ENCODE measurements around the gene UBC.

- TF ChIP-seq CTCF (IDR thresholded peaks at IDR 0.05; ENCODE audit: low read depth, low read length) (no peak), MAX (IDR thresholded peaks at IDR 0.05; ENCODE audit: low read depth, low read length) (no peak), POLR2A (IDR thresholded peaks at IDR 0.05; ENCODE audit: extremely low read depth, insufficient read length) (no peak), MYC (IDR thresholded peaks at IDR 0.05; ENCODE audit: low read depth, low read length) (no peak)
Observed at GRCh38 chr12:124928912-124929530, 14.6 kb upstream of the UBC start.
